Endometrial microvascular endothelial cells (primary cell): ENCODE results near the gene HOXC10. TPM values are rescaled to one million over a fixed set of nuclear protein-coding genes. Genes with fewer than 3 reads are reported as not detected.

ENCODE experiments used
- in situ Hi-C: cut with HindIII; loops from 2 replicates; pipeline ENCODE4 v1.10.0; 2017; ENCODE audit warnings: low sequenced_read_pairs, low pct_unique_long_range_greater_than_20kb; ENCODE audit errors: inconsistent ontology term
- total RNA-seq: library from RNA; depleted of rRNA; stranded (reverse); fragments of >200 nt; gene quantifications from one replicate; pipeline ENCODE4 v1.2.3, GENCODE V29; 2015; ENCODE audit errors: inconsistent ontology term

HOXC10 gene
- total RNA-seq, 1 donor from 2014 or later, result not detected

- in situ Hi-C loops, result loop anchor here (25.0 kb wide), 1 partner anchor 194 kb away; no protein-coding TSS in a partner anchor
Observed at GRCh38 chr12:54018468-54018984, 33.6 kb downstream of the HOXC10 start.

GRCh38 chr12:54019091-54019811 lies 34.3 kb downstream of the HOXC10 start:
- in situ Hi-C loops, result loop anchor here (25.0 kb wide), 1 partner anchor 193 kb away; no protein-coding TSS in a partner anchor

GRCh38 chr12:54019924-54020590 lies 35.1 kb downstream of the HOXC10 start:
- in situ Hi-C loops, result loop anchor here (25.0 kb wide), 1 partner anchor 192 kb away; no protein-coding TSS in a partner anchor

- in situ Hi-C loops, result loop anchor here (25.0 kb wide), 1 partner anchor 192 kb away; no protein-coding TSS in a partner anchor
Observed at GRCh38 chr12:54020591-54021405, 35.9 kb downstream of the HOXC10 start.

GRCh38 chr12:54021432-54022013 lies 36.6 kb downstream of the HOXC10 start:
- in situ Hi-C loops, result loop anchor here (25.0 kb wide), 1 partner anchor 191 kb away; no protein-coding TSS in a partner anchor

DNA sequence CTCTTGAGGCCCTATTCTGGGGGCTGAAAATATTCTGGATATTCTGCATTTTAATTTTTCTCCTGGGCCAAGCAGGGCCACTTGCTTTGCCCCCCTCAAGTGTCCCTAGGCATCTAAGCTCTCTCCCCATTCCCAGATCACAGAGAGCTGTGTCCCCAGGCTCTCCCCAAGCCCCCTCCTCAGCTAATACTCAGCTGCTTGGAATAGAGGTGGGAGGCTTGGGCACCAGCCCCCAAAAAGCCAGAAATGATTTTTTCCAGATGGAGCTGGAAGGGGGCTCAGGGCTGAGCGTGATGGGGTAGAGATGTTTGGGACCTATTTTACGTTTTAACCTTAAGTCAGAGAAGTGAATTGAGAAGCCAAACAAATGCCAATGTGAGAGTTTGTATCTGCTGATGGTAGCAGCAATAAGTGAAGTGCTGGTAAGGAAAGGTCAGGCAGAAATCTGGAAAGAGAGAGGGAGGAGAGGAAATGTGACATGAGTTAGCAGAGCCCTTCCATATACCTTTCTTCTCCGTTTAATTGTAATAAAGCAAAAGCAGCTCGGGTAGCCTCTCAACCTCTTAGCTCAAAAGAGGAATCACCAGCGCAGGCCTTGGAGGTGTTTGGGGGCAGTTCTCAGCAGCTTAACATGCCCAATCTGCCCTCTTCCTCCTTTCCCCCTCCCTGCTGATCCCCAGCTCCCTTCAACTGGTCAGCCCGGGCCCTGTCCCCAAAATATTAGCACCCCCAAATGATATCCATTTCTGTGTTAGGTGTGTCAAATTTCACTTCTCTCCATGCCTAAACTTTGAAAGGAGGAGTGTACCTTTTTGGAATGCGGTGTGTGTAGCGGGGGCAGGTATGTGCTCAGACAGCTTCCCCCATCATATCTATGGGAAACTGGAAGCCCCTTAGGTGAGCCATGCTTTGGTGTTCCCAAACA lies 38.3 kb downstream of the HOXC10 start:
- in situ Hi-C loops, result loop anchor here (25.0 kb wide), 1 partner anchor 189 kb away; no protein-coding TSS in a partner anchor

GRCh38 chr12:54024127-54024526 lies 39.2 kb downstream of the HOXC10 start:
- in situ Hi-C loops, result loop anchor here (25.0 kb wide), 1 partner anchor 188 kb away; no protein-coding TSS in a partner anchor

- in situ Hi-C loops, result loop anchor here (25.0 kb wide), 1 partner anchor 188 kb away; no protein-coding TSS in a partner anchor
Observed at GRCh38 chr12:54024581-54025305, 39.8 kb downstream of the HOXC10 start.

DNA sequence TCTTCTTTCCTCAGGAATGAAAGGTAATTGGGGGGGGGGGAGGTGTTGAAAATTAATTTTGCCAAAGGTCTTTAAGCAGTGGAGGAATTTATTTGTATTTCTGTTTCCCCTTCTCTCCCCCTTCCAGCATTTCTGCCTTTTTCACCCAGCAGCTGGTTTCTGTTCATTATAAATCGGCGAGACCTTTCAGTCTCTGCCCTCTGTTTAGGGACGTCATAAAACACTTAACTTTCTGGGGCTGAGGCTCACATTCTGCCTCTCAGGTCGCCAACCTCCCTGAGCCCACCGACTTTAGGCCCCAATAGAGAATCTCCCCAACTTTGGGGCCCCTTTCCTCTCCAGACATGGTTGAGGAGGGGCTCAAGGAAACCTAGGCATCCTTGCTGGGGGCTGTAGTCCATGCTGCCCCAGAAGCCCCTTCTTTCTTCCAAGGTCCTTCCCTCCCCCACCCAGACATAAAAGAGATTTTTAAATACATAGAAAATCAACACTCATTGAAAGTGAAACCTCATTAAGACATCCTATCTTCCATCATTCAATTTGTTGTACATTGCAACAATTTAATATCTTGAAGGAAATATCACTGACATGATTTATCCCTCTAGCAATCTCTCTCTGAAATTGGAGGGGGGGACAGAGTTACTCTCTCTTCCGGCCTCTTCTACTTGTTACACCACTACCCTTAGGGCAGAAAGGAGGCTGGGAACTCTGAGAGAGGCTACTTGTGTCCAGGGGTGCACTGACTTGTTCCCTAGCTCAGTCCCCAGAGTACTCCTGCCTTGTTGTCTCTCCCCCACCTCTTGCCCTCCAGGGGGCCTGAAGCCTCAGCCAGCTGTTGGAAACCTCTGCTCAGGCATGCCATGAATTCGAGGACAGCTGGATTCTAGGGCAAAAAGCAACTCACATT lies 40.8 kb downstream of the HOXC10 start:
- in situ Hi-C loops, result no loop called here

DNA sequence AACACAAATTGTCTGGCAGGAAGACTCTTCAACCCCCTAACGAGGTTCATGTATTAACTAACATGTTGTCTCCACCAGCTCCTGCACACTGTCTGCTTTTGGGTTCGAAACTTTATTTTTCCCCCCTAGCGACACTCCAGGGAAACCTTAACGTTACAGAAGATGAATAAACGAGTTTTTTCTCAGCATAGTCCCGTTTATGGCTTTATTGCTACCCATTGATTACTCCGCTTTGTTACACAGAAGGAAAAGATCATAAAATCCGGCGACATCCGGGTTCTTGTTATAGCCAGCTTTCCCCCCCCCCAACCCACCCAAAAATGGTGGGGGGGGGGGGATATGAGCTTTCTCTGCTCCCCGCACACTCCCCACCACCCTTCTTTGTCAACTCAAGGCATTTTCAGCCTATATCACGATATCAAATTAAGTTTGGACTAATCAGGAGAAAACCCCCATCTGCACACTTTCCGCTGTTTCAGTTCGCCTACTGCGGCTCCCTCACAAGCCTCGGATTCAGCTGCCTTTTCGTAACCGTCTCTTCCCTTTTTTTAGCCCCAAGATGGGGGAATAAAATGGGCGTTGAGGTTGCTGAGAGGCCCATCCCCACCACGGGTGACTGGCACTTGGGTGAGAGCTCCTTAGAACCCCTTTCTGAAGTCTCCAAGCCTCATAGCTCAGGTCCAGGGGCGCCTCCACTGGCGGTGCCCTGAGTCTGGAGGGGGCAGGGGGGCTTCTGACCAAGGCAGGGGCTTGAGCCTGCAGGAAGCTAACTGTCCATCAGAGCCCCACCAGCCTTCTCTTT lies 41.9 kb downstream of the HOXC10 start:
- in situ Hi-C loops, result no loop called here

DNA sequence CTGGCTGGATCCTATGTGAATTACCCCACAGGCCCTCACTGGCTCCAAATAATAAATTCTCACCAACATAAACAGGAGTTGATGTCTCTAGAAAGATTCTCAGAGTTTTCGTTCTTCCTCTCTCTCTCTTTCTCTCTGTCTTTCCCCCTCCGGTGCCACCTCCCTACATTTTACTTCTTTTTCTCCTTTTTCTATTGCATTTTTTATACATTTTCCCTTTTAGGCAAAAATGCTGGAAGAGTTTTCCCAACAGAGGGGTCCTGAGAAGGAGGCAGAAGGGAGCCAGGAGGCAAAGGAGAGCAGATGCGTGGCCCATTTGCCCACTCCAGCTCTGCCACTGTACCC lies 42.5 kb downstream of the HOXC10 start:
- in situ Hi-C loops, result no loop called here

DNA sequence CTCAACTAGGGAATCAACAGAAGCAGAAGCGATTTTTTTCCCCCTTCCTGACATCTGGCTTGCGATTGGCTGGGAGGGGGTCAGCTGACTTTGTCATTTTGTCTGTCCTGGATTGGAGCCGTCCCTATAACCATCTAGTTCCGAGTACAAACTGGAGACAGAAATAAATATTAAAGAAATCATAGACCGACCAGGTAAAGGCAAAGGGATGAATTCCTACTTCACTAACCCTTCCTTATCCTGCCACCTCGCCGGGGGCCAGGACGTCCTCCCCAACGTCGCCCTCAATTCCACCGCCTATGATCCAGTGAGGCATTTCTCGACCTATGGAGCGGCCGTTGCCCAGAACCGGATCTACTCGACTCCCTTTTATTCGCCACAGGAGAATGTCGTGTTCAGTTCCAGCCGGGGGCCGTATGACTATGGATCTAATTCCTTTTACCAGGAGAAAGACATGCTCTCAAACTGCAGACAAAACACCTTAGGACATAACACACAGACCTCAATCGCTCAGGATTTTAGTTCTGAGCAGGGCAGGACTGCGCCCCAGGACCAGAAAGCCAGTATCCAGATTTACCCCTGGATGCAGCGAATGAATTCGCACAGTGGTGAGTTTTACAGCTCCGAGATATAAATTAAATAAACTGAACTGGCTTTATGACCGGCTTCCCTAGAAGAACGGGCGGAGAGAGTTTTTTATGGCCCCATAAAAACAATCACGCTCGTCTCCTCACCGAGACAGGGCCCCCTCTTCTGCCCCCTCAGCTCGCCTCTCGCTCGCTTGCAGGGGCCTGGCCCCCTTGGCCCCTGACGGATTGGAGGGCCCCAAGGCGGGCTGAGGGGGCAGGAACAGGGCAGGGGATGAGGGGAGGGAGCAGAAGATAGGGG lies 43.6 kb downstream of the HOXC10 start, which contains the start of gene HOXC6:
Gene HOXC6 (plus strand): TSS at position 127 of the 888 bp plus-strand sequence. CDS start 82 bp downstream, at position 209.
- in situ Hi-C loops, result no loop called here

DNA sequence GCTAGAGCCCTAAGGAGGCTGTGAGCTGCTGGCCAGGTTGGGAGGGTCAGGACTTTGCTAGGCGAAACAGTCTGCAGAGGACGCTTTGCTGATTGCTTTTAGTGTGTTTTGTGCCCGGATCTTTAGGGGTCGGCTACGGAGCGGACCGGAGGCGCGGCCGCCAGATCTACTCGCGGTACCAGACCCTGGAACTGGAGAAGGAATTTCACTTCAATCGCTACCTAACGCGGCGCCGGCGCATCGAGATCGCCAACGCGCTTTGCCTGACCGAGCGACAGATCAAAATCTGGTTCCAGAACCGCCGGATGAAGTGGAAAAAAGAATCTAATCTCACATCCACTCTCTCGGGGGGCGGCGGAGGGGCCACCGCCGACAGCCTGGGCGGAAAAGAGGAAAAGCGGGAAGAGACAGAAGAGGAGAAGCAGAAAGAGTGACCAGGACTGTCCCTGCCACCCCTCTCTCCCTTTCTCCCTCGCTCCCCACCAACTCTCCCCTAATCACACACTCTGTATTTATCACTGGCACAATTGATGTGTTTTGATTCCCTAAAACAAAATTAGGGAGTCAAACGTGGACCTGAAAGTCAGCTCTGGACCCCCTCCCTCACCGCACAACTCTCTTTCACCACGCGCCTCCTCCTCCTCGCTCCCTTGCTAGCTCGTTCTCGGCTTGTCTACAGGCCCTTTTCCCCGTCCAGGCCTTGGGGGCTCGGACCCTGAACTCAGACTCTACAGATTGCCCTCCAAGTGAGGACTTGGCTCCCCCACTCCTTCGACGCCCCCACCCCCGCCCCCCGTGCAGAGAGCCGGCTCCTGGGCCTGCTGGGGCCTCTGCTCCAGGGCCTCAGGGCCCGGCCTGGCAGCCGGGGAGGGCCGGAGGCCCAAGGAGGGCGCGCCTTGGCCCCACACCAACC lies 44.8 kb downstream of the HOXC10 start:
- in situ Hi-C loops, result no loop called here
